GM19324 (cell line): ENCODE results near the gene NF2.

Source experiments
- ATAC-seq: cut with Tn5 transposase; IDR thresholded peaks from one replicate; pipeline ENCODE4 v1.9.1; 2021; ENCODE audit warnings: mild to moderate bottlenecking, moderate library complexity; ENCODE audit not compliant: unreplicated experiment, low FRiP score

NF2 gene

DNA sequence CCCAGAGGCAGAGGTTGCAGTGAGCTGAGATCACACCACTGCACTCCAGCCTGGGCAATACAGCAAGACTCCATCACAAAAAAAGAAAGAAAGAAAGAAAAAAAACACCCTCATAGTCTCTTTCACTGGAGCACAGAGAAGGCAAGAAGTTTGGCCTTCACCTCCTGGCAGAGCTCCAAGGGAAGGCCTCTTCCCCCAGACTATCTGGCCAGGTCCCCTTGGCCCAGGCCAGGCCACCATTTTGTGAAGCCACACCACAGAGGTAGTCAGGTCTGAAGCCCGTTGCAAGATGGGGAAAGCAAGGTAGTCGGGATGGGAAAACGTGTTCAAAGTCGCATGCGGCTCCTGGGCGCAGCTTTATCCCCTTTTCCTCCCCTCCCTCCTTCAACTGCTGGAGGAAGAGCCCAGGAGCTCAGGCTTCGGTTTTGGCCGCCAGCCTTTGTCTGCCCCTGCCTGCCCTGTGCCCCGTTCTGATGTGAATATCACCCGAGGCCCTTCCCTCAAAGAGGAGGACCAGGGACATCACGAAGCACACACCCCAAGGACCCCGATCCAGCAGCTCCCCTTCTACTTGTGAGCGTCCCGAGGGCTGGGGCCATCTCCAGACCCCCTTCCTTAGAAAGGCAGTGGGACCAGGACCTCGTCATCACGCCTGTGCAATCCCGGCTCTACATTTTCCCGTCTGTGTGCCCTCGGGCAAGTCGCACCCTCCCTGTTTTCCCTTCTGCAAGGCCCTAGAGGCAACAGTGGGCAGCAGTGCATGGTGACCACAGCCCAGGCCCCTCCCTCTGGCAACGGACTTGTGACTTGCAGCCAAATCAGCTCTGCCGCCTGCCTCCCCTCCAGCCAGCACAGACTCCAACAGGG, 134.1 kb downstream of the NF2 start:
- ATAC-seq: no peak

DNA sequence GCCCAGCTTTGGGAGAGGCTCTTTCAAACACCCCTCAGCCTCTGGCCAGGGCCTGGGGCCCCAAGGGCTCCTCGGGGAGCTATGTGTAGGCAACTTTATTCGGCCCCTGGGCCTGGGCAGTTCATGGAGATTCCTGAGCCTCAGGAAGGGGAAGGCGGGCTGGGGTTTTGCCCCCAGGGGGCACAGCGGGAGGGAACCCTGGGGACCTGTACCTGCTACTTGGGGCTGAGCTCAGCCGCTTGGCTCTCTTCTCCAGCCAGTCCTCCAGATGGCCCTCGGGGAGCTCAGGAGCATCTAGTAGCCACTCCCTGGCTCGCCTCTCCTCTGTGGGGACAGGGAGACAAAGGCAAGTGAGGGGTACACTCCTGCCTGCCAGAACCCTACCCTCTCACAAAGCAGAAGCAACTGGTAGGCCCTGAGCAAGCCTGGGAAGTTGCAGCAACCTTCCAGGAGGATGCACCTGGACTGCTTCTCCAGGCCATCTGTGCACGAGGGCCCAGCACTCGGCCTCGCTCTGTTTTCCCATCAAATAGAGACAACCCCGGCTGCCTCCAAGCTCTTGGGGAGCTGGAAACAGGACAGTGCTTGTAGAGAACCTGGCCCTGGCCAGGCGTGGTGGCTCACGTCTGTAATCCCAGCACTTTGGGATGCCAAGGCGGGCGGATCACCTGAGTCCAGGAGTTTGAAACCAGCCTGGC, 134.8 kb downstream of the NF2 start:
- ATAC-seq: no peak

DNA sequence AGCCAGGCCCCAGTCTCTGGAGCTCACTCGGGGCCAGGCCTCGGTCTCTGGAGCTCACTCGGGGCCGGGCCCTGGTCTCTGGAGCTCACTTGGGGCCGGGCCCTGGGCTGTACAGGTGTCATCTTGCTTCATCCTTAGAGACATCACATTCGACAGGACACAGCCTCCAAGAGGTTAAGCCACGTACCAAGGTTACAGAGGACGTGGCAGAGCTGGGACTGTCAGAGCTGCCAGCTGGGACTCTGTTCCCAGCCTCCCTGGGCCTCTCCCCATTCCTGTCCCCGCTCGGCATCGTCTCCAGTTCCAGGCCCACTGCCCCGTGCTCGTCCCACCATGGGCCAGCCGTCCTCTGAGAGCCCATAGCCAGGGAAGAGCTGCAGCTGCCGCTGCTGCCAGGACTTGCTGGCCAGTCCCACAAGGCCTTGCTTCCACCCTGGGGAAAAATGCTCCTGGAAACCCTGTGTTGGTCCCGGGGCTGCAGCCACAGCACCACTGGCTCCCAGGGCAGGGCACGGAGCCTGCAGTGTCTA, 136.0 kb downstream of the NF2 start:
- ATAC-seq: no peak

DNA sequence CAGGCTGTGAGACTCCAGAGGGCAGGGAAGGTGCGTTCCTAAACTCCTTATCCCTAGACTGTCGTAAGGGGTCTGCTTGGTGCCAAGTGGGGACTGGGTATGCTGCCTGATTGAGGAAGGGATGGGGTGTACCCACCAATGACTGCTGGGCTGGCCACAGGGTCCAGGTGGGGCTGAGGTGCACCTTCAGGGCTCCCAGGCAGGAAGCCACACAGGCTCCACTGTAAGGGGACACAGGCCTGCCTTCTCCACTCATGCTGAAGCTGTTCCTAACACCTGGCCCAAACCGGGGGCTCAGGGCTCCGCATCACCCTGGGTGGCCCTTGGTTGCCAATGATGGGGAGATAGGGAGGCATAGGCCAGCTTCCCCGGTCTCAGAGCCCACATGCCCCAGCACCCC, 136.8 kb downstream of the NF2 start:
- no peak for ATAC-seq

DNA sequence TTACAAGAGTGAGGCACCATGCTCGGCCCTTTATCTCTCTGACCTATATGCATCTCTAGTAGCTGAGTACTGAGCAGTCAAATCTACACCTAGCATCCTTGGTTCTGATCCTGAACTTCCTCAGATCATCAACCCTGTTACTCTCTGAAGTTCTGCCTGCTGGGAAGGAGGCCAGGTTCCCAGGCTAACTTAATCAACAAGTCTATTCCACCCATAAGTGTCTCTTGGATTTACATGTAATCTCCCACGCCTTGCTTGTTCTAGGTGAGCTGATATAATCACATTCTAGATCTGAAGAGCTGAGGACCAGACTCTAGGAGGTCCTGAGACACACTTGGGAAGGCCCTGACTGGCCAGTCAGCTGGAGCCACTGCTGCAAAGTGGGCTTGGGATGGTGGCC, 138.5 kb downstream of the NF2 start:
- ATAC-seq: no peak

DNA sequence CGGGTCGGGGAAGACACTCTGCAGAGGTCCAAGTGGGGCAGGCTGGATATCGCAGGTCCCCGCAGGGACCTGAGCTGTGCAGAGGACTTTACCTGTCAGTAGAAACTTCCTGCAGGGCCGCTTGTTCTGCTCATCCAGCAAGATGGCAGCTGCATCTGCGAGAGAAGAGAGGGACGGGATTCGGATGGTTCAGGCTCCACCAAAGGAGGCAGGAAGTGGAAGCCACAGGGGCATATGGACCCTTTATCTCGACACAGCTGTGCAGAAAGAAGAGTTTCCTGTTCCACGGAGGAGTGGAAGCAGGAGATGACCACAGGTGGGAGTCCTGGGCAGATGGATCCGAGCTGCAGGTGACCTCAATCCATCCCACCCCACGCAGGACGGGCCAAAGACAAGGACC, 138.9 kb downstream of the NF2 start:
- ATAC-seq: no peak

DNA sequence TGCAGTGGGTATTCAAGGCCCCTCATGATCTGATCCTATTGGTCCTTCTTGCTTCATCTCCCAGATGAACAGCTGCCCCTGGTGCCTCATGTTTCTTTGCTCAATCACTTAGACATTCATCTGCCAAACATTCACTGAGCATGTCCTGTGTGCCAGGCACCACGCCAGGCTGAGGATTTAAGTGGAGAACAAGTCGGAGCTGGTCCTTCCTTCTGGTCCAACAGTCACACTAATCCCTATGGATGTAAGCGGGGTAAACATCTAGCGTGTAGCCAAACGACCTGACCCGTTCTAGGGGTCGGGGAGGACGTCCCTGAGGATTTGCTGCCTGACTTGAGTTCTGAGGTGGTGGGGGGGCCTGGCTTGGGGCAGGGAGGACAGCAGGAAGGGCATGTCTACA, 141.5 kb downstream of the NF2 start:
- ATAC-seq: no peak

DNA sequence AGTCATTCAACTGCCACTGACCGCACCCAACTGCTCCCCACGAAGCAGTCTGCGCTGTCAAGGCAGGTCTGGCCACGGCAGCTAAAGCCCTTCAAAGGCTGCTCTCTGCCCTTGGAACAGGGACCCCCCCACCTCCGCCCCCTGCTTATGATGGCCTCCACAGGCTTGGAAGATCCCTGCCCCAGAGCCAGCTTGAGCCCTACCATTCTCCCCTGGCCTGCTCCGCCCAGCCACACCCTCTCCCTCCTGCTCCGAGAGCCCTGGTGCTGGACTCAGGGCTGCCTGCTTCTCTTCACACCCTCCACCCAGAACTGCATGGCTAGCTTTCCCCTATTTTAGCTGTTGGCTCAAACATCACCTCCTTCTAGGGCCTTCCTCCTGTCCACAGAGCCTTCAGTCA, 144.4 kb downstream of the NF2 start:
- no peak for ATAC-seq
